HG03354 (cell line): ENCODE measurements around the gene MCAM.

ENCODE experiments used
- ATAC-seq: cut with Tn5 transposase; IDR thresholded peaks from one replicate; pipeline ENCODE4 v1.9.1; 2021; ENCODE audit warnings: mild to moderate bottlenecking; ENCODE audit not compliant: unreplicated experiment, poor library complexity, severe bottlenecking

The MCAM gene, protein sequence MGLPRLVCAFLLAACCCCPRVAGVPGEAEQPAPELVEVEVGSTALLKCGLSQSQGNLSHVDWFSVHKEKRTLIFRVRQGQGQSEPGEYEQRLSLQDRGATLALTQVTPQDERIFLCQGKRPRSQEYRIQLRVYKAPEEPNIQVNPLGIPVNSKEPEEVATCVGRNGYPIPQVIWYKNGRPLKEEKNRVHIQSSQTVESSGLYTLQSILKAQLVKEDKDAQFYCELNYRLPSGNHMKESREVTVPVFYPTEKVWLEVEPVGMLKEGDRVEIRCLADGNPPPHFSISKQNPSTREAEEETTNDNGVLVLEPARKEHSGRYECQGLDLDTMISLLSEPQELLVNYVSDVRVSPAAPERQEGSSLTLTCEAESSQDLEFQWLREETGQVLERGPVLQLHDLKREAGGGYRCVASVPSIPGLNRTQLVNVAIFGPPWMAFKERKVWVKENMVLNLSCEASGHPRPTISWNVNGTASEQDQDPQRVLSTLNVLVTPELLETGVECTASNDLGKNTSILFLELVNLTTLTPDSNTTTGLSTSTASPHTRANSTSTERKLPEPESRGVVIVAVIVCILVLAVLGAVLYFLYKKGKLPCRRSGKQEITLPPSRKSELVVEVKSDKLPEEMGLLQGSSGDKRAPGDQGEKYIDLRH

DNA sequence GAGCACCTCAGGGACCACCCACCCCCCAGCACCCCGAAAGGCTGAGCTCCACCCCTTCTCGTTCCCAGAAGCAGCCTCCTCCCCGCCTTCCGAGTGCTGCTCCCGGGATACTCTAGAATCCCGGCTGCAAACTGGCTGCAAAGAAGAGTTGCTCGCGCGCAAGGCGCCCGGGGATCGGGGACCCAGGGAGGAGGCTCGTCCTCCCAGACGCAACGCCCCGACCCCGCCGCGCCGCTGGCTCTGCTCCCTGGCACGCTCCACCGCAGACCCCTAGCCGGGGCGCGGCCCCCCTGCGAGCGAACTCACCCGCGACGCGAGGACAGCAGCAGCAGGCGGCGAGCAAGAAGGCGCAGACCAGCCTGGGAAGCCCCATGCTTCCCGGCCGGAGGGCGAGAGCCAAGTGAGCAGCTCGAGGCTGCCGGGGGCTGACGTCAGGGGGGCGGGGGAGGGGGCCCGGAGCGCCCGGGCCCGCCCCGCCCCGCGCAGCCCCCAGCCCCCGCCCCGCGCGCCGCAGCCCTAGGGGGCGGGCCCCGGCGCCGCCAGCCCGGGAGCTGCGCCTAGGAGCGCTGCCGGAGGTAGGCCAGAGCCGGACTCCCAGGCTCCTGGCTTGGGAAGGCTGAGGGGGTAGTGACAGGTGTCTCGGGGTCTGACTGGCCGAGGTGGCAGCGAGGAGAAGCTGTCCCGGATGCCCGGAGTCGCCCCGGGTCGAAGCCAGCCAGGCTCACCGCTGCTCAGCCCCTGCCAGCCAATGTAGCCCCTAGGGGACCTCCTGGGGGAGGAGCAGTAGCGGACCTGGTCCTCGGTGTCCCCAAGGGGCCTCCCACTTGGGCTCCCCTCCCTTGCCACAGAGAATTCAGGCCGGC lies at the start of gene MCAM:
Gene MCAM, minus strand, starts transcription at position 402 of the 863 bp plus-strand sequence. Its CDS starts 29 bp downstream, at position 373.
- no peak for ATAC-seq

- no peak for ATAC-seq
Observed at GRCh38 chr11:119365071-119365591, 48.2 kb upstream of the MCAM start.

DNA sequence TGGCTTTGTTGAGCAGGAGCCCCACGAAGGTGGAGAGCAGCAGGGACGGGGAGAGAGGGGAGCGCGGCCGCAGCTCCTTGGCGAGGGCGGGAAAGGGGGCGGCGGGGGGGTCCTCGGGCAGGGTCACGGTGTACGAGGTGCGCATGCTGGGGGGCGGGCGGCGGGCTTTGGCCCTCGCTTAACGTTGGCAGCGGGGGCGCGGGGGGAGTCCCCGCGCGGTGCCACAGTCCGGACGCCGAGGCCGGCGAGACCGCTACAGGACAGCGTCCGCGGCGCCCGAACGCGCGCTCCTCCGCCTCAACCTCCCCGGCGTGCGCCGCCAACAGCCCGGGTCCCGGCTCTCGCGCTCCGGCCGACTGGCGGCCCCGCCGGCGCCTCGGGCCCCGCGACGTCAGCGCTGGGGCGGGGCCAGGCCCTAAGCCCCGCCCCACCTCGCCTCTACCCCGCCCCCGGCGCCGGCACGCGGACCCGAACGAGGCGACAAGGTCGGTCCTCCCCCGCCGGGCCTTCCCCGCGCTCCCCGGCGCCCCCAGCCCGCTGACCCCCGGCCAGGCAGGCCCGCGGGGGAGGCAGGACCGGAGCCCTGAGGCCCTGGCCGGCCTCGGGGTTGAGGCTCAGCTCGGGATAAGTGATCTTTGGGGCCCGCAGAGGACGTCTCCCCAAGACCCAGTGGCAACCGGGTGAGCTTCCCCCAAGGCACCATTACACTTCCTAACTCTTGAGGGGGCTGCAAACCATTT lies 47.1 kb upstream of the MCAM start:
- no peak for ATAC-seq

DNA sequence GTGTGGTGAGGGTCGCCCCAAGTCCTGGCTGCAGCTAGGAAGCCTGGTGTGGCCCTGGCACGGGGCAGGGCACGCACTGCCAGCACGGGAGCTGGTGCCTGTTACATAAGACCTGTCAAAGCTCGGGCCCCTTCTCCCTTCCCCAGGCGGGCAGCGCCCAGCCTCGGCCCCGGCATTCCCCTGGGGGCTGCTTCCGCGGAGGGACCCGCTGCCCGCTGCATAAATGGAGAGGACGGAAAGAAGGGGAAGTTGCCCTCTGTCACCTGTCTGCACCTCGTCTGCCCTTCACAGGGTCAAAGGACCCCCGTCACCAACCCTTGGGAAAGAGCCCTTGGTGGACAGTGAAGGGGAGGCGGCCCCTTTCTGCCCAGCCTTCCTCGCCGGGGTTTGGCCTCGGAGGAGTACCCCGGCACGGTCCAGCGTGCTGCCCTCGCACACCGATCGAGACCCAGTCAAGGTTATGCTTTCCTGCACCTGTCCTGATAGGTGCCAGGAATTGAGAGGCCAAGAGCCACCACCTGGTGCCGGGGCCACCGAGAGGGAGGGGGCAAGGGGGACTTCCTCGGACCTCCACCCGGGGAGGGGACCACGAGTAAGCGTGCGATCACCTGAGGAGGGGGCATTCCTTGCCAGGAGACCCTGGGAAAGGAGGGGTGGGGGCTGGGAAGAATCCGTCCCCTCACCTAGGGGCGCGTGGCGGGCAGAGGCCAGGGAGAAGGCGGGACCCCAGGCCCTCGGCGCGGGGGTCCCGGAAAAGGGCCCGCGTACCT lies 46.3 kb upstream of the MCAM start:
- no peak for ATAC-seq

DNA sequence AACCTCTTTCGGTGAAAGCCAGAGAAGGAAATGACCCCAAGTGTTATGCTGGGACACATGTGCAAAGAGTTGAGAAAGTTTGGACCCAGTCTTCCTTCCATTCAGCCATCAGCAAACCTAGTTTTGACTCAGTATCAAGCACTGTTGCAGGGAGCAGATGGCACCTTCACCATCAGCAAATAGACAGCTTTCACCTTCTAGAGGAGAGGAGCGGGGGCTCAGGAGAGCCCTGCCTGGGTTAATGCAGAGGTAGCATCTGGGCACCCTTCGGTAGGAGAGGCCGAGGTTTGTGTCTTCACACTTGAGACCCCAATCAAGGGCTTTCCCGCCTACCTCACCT lies 45.8 kb upstream of the MCAM start:
- no peak for ATAC-seq

- no peak for ATAC-seq
Observed at GRCh38 chr11:119361941-119362725, 45.2 kb upstream of the MCAM start.

GRCh38 chr11:119361056-119361787 lies 44.3 kb upstream of the MCAM start:
- ATAC-seq: no peak

DNA sequence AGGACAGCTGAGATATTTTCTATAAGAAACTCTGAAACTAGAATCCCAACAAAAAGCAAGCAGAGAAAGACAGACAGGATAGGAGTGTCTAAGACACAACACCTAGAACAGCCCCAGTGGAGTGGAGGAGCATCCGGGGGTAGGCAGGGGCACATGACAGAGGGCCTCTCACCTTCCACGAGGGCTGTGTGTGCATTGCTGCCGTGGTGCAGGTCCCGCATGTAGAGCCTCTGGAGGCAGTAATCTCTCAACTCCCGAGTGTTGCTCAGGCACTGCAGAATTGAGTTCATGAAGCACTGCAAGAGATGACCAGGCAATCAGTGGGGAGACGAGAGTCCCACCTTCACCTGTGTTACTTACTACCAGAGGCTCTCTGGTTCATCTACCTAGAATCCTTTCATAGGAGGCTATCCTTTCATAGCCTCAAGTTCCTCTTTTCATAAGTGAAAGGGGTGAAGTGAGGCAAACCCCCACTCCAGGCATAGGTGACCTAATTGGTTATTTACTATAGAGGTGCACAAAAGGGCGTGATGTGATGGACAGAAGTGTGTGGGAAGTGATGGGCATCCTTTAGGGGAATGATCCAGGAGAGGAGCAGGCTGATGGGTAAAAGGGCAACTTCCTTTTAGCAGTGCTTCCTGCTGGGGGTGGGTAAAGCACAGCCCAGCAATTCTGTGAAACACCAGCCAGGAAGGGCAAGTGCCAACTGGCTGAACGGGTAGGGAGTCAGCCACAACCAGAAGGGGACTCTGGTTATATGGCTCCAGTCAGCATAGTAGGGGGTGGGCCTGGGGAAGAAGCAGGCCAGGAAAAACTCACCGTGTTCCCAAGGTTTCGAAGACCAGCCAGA lies 42.7 kb upstream of the MCAM start:
- ATAC-seq: no peak

- no peak for ATAC-seq
Observed at GRCh38 chr11:119357074-119357473, 40.1 kb upstream of the MCAM start.

DNA sequence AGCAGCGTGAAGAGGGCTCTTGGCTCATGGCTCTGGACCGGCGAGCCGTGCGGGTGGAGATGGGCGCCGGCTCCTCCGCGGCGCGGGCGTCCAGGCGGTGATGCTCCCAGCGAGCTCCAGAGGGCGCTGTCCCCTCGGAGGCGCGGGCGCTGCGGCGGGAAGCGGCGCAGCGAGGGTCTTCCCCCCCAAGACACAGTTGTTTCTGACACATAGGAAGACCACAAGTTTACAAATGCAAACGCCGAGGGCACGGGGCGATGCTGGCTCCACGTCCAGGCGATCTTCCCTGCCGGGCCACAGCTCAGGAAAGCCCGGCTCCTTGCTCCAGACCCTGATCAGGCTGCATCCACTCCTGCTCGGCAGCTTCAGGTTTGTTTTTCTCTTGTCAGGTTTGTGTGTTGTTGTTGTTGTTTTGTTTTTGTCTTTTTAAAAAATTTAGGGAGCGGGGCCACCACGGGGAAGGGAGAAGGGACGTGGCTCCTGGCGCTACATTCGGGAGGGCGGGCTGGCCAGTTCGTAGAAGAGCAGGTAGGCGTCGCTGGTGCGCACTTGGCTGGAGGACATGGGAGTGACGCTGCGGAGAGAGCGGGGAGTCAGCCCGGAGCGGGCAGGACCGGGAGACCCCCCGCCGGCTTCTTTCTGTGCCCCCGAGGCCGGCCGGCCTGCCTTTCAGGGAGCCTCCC lies 39.6 kb upstream of the MCAM start:
- ATAC-seq: peak; percentile 85

- no peak for ATAC-seq
Observed at GRCh38 chr11:119355091-119355843, 38.3 kb upstream of the MCAM start.

DNA sequence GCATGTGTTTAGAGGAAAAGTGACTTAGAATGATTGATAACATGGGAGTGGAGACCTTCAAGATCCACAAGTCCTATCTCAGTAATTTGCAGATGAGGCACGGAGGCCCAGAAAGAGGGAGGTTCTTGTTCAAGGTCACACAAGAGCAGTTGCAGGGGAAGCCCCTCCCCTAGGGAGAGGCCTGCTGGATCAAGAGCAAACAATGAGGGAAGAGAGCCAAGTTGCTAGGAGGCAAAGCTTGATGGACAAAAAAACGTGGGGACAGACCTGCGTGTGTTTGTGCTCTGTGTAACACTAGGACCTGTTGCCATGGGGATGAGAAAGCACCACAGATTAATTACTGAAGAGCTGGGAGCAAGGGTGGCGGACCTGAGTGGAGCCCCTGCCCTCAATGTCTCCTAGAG lies 35.9 kb upstream of the MCAM start:
- no peak for ATAC-seq

DNA sequence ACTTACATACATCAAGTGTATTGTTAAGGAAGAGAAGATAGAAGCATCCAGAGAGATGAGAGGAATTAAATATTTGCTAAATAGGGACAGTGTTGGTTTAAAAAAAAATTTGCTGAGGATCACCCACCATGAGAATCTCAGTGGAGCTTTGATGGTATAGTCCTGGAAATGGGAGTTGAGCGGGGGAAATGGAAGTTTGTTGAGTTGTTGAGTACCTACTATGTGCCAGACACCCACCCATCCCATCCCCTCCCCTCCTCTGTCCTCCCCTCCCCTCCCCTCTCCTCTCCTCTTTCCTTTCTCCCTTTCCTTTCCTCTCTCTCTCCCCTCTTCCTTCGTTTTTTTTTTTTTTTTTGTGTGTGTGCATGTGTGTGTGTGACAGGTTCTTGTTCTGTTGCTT lies 34.3 kb upstream of the MCAM start:
- ATAC-seq: no peak

DNA sequence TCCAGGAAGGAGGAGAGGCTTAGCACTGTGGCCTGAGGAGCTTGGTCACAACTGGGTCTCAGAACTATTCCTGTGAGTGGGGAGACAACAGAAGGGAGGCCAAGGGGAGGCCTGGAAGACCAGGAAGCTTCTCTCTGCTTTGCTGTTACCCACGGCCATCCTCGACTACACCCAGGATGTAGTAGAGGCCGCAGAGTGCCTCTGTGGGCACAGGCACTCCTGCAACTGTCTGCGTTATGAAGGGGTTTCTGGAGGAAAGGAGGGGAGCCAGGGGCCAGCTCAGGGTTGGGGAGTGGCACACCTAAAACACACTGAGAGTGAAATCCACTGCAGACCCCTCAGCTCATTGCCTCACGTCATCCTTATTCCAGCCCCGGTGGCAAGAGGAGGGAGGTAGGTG lies 33.4 kb upstream of the MCAM start:
- ATAC-seq: no peak

DNA sequence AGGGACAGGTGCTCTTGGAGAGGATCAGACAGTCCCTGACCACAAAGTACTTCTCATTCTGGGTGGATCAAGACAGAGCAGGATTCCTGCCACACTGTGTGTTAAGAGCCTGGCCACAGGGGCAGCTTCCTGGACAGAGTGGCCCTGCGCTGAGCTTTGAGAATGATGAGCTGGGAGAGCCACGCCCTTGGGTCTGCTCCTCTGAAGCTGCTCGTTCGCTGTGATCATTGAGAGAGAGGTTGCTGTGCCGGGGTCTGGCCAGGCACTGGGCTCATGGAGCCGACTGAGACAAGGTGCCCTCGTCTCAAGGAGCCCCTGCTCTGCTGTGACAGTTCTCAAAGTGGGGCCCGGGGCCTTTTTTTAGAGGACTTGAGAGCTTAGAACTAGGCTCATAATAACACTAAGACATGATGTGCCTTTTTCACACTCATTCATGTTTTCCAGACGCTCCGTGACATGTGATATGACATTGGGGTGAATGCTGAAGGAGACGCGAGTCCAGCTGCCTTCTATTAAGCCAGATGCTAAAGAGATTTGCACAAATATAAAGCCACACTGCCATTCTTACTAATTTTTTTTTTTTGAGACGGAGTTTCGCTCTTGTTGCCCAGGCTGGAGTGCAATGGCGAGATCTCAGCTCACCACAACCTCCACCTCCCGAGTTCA lies 31.1 kb upstream of the MCAM start:
- no peak for ATAC-seq
